Fibroblast of skin of right quadriceps (primary cell): ENCODE data around the gene SYNE3.
A peak's percentile ranks its signal among the peaks of the same experiment; 100 is the strongest.

Experiments
- DNase-seq: peaks from one replicate; pipeline ENCODE4 v3.0.0-alpha.2; 2013

The SYNE3 gene

DNA sequence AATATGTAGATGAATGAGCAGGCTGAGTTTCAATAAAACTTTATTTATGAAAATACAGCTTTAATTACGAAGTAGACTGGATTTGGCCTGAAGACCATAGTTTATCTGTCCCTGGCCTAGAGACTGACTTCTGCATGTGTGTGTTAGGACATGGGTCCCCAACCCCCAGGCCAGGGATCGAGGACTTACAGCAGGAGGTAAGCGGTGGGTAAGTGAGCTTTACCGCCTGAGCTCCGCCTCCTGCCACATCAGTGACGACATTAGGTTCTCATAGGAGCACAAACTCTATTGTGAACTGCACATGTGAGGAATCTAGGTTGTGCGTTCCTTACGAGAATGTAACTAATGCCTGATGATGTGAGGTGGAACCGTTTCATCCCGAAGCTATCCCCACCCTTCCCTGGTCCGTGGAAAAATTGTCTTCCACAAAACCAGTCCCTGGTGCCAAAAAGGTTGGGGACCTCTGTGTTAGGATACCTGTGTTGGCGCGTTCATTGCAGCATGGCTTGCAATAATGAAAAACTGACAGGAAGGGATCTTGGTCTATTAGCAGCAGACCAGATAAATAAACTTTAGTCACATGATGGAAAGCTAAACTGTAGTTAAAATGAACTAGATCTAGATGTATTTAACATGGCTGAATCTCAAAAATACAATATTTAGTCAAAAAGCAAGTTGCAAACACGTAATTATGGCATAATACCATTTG is 22.5 kb upstream of the SYNE3 start:
- no peak for DNase-seq

DNA sequence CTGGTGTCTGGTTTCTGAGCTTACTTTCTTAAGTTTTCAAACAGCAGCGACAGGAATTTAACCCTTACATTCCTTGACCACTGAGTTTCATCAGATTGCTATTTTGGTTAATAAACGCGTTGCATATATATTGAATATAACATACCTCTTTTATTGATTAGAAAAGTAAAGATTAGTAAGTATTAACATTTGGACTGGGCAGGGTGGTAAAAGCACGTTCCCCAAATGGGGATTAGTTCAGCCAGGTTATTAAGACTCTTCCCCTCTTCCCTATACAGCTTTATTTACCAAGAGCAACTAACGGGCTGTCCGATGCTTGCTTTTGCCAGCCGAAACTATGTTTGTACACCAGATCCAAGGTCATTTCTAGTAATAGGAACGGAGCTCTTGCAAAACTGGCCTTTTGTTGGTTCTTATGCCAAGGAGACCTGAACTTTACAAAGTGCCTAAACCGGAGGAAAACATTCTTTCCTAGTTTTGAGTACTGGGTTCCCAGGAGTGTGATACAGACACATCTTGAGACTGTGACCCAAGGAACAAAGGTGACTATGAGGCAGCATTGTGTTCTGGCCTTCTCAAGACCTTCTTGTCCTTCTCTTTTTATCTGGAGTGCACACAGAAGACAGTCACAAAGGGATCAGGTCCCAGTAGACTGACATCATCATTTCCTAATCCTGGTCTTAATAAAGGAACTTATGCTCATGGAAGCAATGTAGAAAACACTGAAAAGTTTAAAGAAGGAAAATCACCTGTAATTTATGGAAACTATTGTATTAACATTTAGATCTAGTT is 21.0 kb upstream of the SYNE3 start:
- DNase-seq = no peak

DNA sequence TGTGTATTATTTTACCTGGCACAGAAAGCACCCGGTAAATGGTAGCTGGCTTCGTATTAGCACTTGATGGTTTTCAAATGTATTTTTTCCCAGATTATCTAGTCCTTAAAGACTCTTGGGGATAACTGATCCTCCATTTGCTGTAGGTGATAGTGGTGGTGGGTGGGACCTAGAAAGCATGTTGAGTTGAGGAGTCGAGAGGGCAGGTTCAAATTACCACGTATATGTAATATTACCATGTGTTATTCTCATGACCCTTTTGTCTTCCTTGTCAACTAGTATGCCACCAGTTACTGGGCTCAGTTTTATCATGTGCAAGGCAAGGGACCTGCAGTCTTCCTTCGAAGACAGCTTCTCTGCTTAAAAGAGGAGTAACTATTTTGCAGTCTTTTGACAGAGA is 20.2 kb upstream of the SYNE3 start:
- no peak for DNase-seq

DNA sequence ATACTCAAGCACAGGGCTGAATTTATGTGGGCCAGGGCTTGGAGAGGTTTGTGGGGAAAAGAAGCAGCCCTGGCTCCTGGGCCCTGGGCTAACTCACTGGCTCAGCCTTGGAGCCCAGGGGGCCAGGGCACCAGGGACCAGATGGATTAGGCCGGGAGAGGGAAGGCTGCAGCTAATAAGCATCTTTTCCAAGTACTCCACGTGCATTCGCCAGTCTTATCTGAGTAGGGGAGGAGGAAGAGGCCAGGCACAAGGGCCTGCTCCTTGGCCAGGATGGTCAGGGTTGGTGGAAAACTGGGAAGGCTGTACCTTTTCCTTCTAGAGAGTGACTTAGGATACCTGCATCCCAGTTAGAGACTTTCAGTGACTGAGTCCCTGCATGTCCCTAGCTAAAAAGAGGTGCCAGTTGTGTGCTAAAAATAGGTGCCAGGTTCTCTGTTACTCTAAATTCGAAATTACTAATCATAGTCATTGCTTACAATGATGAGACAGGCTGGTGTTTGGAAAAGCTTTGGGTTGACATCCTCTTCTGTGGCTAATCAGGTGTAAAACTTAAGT is 19.7 kb upstream of the SYNE3 start:
- DNase-seq = no peak

DNA sequence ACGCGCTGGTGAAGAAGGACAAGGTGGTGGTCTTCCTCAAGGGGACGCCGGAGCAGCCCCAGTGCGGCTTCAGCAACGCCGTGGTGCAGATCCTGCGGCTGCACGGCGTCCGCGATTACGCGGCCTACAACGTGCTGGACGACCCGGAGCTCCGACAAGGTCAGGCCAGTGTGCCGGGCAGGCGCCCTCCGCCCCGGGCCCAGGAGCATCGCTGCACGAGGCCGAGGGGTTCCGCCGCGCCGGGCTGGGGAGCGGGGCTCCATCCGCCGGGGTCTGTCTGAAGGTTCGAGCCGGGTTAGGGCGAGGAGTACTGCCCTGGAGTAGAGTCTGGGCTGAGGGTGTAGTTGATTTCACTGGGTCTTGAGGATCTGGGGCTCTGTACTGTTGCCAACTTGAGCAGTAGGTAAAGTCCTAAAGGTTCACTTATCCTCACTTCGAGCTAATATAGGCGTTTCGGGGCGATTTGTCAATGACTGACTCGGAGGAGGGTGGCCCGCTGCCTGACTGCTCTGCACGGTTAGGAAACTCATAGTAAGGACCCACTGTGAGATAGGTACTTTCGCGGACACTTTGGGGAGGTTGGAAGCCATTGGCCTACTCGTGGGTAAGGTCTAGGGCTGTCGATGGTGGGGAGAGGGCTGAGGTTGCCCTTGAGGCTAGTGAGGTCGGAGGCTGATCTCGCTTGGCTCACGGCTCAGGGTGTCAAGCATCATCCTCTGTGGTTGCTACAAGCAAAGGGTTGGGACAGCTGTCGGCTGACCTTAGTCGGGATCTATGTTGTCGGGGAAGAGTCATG is 19.0 kb upstream of the SYNE3 start:
- no peak for DNase-seq

DNA sequence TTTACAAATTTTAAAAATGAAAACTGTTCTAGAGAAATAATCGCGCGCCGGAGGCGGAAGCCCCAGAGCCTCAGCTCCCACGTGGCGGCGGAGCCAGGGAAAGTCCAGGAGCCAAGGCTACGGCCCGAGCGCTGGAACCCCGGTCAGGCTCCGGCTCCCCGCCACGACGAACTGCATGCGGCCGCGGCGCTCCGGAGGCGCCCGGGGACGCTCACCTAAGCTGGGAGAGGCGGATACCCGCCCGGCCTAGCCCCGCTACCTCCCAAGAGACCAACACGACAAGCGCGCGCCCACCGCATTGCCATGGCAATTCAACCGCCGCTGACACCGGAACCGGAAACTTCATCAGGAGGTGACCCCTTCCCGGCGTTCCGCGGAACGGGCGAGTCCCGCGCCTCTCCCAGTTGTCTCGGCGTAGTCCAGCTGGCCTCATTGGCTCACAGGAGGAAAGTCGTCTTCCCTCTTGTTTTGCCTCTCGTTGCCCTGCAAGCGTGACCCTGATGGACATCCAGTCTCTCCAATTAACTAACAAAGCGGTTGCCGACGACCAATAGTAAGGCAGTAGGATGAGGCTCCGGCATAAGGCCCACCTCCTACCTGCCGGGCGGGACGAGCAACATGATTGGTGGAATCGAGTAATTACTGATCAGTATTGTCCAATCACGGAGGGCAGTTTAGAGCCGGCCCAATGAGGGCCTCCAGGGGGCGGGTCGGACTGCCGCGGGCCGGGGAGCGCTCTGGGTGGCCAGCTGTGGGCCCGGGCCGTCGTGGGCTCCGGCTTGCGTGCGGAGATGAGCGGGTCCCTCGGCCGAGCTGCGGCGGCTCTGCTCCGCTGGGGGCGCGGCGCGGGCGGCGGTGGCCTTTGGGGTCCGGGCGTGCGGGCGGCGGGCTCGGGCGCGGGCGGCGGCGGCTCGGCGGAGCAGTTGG is 18.1 kb upstream of the SYNE3 start, which contains the start of gene GLRX5:
TSS of gene GLRX5 (plus strand) at position 752 of the 927 bp plus-strand sequence. CDS start at position 792, 40 bp downstream.
- DNase-seq = peak; percentile 100

DNA sequence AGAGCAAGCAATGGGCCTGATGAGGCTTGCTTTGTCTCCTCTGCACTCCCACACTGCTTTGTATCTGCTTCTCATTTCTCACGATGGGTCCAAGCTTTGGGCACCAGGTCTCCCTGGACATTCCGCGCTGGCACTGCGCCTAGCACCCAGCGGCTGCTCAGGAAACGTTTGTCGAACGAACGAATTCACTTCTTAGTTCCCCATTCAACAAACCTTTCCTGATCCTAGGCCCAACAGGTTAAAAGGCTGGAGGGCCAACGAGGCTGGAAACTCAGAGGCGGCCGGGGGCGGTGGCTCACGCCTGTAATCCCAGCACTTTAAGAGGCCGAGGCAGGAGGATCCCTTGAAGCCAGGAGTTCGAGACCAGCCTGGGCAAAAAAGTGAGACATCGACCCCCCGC is 17.4 kb upstream of the SYNE3 start:
- DNase-seq = no peak

DNA sequence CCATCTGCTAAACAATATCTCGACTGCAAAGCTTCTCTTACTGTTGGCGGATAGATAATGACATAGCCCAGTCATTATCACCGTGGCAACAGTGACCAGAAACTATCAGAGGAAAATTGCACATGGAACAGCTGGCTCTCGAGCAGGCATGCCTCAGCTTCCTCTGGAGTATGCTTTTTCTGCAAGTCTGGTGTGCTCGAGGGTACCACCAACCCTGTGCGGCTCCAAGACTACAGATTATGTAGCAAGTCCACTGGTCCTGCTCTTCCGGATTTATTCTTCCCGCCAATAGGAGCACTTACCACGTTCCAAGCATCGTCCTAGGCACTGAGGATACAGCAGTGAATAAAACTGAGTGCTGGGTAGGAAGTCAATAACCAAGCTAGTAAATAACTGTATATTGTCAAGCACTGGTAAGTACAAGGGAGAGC is 17.0 kb upstream of the SYNE3 start:
- DNase-seq = peak; percentile 41

DNA sequence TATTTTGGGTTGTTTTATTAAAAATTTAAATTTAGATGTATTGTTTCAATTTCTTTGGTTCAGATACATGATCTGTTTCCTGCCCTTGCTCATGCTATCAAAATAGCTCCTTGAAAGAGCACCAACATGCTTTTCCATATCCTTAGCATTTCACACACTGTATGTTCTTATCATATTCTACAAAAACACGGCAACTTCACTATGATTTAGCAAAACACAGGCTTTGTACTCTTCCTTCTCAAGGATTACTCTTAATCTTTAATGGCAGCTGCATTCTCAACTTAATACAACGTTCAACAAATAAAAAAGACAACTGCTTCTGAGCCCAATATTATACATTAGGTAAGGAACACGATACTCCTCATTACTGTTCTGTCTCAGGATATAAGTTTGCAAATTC is 15.5 kb upstream of the SYNE3 start:
- no peak for DNase-seq

DNA sequence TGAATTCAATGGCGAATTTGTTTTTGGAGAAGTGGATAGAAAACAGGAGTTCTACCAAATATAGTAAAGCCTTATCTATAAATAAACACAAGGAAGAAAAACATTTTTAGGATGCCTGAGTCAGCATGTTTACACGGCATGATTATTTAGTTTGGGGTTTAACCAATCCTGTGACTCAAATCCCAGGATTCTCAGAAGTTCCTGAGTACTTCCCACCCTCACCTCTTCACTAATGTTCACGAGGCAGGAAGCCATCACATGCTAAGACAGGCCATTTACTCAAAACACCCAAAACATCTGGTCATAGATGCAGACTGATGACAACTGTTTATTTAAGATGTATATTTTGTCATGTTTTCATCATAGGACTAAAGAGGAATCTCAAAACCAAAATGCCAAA is 15.0 kb upstream of the SYNE3 start:
- DNase-seq = peak; percentile 76

DNA sequence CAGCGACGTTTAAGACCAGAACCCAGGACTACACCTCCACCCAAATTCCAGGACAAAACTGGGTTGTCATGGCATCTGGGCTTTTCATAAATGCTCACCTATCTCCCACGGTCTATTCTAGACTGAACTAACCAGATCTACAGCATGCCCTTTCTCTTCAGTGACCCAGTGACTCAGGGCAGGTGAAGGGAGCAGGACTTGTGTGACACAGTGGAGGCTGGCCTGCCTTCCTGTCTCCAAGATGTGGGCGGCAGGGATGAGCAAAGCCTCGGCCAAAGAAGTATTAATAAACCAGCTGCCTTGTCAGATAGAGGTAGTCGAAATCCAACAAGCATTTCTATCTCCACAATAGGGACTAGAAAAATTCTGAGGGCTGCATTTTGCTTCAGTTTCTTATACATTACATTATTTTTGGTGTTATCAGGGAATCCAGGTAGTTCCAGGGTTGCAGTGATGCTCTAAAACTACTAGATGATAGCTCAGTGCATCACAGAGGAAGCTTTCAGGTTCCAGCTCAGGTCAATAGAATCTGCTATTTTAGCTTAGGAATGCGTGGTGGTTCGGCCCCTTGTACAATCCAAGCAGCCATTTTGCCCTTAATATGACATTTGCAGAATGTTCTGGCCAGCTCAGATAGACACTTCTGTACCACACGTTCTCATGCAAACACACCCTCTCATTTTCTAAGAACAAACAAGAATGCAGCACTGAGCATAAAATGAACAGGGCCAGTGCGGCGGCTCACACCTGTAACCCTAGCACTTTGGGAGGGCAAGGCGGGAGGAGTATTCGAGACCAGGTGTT is 14.2 kb upstream of the SYNE3 start:
- DNase-seq = no peak

DNA sequence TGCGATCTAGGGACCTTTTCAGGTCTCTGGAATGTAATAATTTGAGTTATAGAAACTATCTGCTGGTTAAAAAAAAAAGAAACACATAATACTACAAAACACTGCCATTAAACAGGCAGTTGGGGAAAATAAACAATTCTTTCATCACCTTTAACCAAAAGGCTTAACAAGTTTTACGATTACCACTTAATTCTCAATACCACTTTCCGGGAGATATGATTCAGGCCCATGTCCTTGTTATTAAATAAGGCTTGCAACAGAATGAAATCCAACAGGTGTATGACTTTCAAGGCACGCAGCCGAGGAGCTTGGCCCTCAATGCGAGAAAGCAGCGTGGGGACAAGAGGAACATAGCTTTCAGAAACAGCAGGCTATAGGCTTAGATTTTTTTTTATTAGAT is 12.8 kb upstream of the SYNE3 start:
- DNase-seq = no peak

DNA sequence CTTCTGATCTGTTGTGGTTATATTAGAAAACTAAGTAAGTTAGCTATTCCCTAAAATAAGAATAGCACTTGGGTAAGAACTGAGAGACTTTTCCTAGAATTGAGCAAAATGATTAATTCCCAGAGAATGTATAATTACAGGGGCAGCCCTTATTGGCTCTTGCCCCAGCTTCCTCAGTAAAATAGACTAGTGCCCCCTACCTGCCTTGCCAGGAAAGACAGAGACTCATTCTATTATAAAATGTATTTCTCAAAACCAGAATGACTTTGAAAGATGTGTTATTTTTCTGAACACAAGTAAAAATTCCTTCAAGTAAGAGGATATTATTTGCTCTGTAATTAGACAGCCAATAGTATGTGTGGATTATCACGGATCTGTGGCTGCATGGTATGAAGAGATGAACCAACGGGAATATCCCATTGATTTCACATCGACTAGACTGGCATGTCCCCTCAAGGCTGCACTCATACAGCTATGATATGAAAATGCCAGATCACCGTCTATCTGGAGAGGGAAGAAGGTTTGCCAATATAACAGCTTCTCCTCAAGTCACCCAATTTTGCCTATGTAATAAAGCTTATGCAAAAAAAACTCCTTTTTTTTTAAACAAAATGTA is 11.0 kb upstream of the SYNE3 start:
- DNase-seq = peak; percentile 86

DNA sequence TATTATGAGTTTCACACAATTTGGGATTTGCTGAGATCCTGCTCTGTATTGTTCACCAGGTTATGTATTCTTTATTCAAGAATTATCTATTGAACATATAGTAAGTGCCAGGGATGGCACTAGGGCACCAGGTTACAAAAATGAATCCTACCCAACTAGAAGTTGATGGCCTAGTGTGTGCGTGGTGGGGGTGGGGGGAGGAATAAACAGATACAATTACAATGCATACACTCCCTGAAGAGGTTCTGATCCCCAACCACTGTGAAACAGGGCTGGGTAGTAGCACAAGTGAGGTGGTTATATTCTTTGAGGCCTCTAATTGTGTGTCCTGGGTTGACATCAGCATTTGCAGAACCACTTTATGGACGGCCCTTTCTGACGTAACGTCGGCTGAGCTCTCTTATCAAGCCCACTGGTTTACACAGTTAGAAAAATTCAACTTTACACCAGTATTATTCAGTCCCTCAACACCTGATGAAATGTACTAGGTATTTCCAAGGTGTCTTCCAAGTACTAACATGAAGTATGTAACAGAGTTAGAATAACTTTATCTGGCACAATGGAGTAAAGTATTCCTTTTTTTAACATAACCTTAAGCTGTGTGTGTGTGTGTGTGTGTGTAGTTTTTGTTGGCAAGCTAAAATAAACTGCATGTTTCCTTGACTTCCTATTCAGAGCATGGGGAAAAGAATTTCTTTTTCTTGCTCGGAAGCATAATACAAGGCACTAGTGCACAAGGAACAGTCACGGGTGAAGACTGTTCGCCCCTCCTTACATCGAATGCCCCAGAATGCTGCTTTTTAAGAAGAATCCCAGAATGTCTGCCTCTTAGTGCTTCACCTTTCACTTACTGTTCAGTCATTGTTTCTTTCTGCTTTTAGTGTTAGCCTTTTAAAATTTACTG is 10.3 kb upstream of the SYNE3 start:
- no peak for DNase-seq

DNA sequence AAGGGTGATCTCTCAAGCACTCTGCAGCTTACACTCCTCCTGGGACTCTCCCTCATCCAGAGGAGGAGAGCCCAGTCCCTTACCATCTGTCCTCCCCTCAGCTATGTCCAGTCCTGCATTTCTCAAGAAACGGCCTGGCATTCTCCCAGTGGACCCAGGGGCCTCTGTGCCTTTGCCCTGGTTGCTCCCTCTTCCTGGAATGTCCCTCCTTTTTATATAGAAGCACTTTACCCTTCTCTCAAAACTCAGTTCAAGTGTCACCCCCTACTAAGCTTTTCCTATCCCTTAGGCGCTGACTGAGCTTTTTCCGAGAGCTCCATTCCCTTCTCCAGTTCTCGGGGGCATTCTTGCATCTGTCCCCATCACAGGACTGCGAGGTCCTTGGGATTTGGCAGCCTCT is 9.5 kb upstream of the SYNE3 start:
- DNase-seq = no peak

DNA sequence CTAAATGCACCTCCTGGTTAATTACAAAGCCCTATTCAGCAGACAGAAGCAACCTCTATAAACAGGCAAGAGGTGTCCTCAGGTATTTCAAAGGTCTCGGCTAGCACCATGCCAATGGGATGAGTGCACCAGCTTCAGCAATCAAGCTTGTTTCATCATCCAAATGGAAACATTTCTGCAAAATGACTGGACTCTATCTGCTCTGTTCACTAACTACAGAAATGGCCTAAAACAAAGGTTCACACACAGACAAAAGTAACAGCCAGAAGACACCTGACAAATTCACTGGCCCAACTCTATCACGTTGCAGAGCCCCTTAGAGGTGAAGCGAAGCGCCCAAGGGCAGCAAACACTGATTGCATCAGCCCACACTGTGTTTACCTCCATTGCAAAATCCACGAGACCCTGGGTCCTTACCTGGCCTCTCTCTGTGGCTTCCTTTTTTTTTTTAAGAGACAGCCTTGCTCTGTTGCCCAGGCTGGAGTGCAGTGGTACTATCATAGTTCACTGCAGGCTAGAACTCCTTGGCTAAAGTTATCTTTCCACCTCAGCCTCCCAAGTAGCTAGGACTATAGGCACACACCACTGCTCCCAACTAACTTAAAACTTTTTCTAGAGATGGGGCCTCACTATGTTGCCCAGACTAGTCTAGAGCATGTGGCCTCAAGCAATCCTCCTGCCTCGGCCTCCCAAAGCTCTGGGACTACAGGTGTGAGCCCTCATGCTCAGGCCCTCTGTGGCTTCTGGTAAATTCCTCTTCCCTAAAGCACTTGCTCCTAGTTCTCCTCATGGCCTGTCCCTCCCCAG is 8.5 kb upstream of the SYNE3 start:
- DNase-seq = peak; percentile 56

DNA sequence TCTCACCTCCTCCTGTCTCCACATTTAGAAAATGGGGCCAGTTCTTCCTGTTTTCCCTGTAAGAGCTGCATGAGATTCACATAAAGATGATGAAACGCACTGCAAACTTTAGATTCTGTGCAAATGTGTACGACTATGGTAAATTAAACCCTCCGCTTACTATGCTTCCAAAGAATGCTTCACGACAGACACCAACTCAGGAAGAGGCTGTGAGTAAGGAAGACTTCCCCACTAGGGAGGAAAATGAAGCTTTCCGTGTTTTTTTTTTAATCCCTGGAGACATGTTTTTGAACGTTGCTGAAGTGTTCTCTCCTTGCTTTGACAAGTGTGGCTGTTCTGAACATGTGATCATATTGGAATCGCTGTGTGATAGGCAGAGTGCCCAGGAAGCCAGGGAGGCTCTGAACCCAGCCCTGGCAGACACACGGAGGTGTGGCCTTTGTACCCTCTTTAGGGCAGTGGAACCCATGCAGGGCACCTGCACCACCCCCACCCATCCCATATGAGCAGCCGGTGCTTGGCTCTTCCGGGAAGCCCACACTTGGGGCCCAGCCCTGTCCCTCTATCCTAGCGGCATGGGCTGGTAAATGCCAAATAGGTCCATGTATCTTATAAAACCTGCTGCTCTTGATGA is 7.5 kb upstream of the SYNE3 start:
- DNase-seq = peak; percentile 97
